GM23338 (cell line): ENCODE measurements around the gene SSR3.

Experiments
- CREB1 ChIP-seq: fragments of 250-450 bp; sonication (Bioruptor Pico); IDR thresholded peaks from 2 replicates; pipeline ENCODE4 v1.5.0; 2020; ENCODE audit warnings: low read depth, mild to moderate bottlenecking, moderate library complexity
- EZH2 ChIP-seq: fragments of 200-600 bp; sonication (generic); IDR thresholded peaks from one replicate; pipeline ENCODE4 v1.8.0; 2017; ENCODE audit warnings: antibody characterized with exemption, mild to moderate bottlenecking, low read depth; ENCODE audit not compliant: unreplicated experiment
- EZH2phosphoT487 ChIP-seq: fragments of 200-600 bp; sonication (generic); IDR thresholded peaks from one replicate; pipeline ENCODE4 v1.8.1; 2018; ENCODE audit warnings: antibody characterized with exemption; ENCODE audit not compliant: unreplicated experiment
- JUNB ChIP-seq: IDR thresholded peaks from one replicate; pipeline ENCODE4 v1.6.1; 2016; ENCODE audit warnings: antibody characterized with exemption; ENCODE audit not compliant: unreplicated experiment
- NANOG ChIP-seq: IDR thresholded peaks from 2 replicates; pipeline ENCODE4 v1.6.1; 2016; ENCODE audit warnings: antibody characterized with exemption, borderline replicate concordance
- POLR2AphosphoS5 ChIP-seq: IDR thresholded peaks from 2 replicates; pipeline ENCODE4 v1.6.1; 2016; ENCODE audit warnings: antibody characterized with exemption, low read depth
- ZNF114 ChIP-seq: fragments of 250-450 bp; sonication (Bioruptor Pico); IDR thresholded peaks from 2 replicates; pipeline ENCODE4 v1.5.0; 2020; ENCODE audit warnings: mild to moderate bottlenecking, moderate library complexity
- ZNF462 ChIP-seq: fragments of 250-450 bp; sonication (Bioruptor Pico); IDR thresholded peaks from 2 replicates; pipeline ENCODE4 v1.5.0; 2020; ENCODE audit warnings: mild to moderate bottlenecking, moderate library complexity
- TF ChIP-seq, protein P1 (sequence below), 2 experiments: fragments of 200-600 bp in 1 of 2; sonication (generic) in 1 of 2; conservative IDR thresholded peaks; 2 replicates each; pipeline versions ENCODE4 v1.5.1 to v1.6.1; 2016 to 2017; ENCODE audit warnings: antibody characterized with exemption in 2 of 2, low read depth in 2 of 2, mild to moderate bottlenecking in 2 of 2, moderate library complexity in 1 of 2
- TF ChIP-seq, protein P2 (sequence below): IDR thresholded peaks from one replicate; pipeline ENCODE4 v1.6.1; 2018; ENCODE audit warnings: antibody characterized with exemption; ENCODE audit not compliant: unreplicated experiment

DNA sequence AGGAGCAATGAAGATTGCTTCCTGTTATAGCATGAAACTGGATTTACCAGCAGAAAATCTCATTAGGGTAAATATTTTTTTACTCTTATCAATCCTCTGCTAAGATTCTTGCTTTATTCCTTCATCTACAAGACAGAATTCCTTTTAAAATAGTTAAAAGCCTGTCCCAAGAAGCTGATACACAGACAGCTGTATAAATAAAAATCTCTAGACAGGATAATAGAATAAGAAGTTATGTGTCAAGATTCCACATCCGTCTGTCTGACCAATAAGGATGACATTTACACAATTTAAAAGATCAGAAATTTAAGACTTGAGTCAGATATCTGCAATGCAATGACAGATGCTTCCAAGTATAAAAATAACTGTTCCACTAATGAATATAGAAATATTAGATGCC lies 57.6 kb downstream of the SSR3 start:
- TF ChIP-seq, protein P1, sequence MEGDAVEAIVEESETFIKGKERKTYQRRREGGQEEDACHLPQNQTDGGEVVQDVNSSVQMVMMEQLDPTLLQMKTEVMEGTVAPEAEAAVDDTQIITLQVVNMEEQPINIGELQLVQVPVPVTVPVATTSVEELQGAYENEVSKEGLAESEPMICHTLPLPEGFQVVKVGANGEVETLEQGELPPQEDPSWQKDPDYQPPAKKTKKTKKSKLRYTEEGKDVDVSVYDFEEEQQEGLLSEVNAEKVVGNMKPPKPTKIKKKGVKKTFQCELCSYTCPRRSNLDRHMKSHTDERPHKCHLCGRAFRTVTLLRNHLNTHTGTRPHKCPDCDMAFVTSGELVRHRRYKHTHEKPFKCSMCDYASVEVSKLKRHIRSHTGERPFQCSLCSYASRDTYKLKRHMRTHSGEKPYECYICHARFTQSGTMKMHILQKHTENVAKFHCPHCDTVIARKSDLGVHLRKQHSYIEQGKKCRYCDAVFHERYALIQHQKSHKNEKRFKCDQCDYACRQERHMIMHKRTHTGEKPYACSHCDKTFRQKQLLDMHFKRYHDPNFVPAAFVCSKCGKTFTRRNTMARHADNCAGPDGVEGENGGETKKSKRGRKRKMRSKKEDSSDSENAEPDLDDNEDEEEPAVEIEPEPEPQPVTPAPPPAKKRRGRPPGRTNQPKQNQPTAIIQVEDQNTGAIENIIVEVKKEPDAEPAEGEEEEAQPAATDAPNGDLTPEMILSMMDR (conservative IDR thresholded peaks at IDR 0.05; ENCODE audit: low read depth in 2 of 2), result no peak
- TF ChIP-seq CREB1 (no peak), POLR2AphosphoS5 (no peak), ZNF114 (CRISPR knock-in tag) (no peak), EZH2 (no peak), ZNF462 (no peak), NANOG (no peak), EZH2phosphoT487 (no peak), JUNB (no peak)
- TF ChIP-seq, protein P2, sequence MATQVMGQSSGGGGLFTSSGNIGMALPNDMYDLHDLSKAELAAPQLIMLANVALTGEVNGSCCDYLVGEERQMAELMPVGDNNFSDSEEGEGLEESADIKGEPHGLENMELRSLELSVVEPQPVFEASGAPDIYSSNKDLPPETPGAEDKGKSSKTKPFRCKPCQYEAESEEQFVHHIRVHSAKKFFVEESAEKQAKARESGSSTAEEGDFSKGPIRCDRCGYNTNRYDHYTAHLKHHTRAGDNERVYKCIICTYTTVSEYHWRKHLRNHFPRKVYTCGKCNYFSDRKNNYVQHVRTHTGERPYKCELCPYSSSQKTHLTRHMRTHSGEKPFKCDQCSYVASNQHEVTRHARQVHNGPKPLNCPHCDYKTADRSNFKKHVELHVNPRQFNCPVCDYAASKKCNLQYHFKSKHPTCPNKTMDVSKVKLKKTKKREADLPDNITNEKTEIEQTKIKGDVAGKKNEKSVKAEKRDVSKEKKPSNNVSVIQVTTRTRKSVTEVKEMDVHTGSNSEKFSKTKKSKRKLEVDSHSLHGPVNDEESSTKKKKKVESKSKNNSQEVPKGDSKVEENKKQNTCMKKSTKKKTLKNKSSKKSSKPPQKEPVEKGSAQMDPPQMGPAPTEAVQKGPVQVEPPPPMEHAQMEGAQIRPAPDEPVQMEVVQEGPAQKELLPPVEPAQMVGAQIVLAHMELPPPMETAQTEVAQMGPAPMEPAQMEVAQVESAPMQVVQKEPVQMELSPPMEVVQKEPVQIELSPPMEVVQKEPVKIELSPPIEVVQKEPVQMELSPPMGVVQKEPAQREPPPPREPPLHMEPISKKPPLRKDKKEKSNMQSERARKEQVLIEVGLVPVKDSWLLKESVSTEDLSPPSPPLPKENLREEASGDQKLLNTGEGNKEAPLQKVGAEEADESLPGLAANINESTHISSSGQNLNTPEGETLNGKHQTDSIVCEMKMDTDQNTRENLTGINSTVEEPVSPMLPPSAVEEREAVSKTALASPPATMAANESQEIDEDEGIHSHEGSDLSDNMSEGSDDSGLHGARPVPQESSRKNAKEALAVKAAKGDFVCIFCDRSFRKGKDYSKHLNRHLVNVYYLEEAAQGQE, result no peak
